AG04450 (cell line): Measurements from ENCODE around the gene NAMPT. TPM values are rescaled to one million over a fixed set of nuclear protein-coding genes. Genes with fewer than 3 reads are reported as not detected.
"Not testable (repeated sequence)": the region's sequence is repeated elsewhere in the genome, so short reads cannot be mapped to it uniquely, and the experiment has no call there.

Experiments
- CTCF ChIA-PET: fragments of 300-600, 350-600 bp; formaldehyde crosslinking; extraction: SDS; loops from one replicate; lab custom pipeline; 2022; ENCODE audit warnings: antibody characterized with exemption, inconsistent platforms; lab: Charles Lee
- POLR2A ChIA-PET: fragments of 350-600 bp; formaldehyde crosslinking; extraction: SDS; loops from one replicate; lab custom pipeline; 2021; ENCODE audit warnings: antibody characterized with exemption, inconsistent platforms; lab: Yijun Ruan, JAX
- DNase-seq: peaks from one replicate; pipeline ENCODE4 v3.0.0-alpha.2; 2011; ENCODE audit warnings: low read depth, low spot score
- H3K27ac ChIP-seq: one replicate; pipeline ENCODE4 v1.5.1; 2012; ENCODE audit warnings: low read depth, low read length, control low read depth
- H3K27me3 ChIP-seq: one replicate; pipeline ENCODE4 v1.6.0; 2012; ENCODE audit warnings: low read length; ENCODE audit not compliant: control insufficient read depth, insufficient read depth
- H3K4me3 ChIP-seq: 2 replicates; pipeline ENCODE4 v1.5.1; 2011; ENCODE audit warnings: mild to moderate bottlenecking, low read depth, low read length, control low read depth
- H3K9me3 ChIP-seq: 2 replicates; pipeline ENCODE4 v1.5.1; 2012; ENCODE audit warnings: low read length; ENCODE audit not compliant: control insufficient read depth, insufficient read depth
- CTCF ChIP-seq: IDR thresholded peaks from 2 replicates; pipeline ENCODE4 v1.5.1; 2011; ENCODE audit warnings: low read depth, low read length, control low read depth, inconsistent platforms
- polyA plus RNA-seq: library from polyadenylated mRNA; depleted of rRNA; stranded (reverse); fragments of >200 nt; gene quantifications from 2 replicates; pipeline ENCODE4 v1.2.3, GENCODE V29; 2011

Gene NAMPT
- polyA plus RNA-seq, 1 experiment = 37.4 TPM

GRCh38 chr7:106216517-106216922, 68.3 kb downstream of the NAMPT start:
- H3K4me3 ChIP-seq = peak overlapping the region; percentile 40
- CTCF ChIA-PET = interaction anchor here (1.3 kb wide), 2 partner anchors 246 to 248 kb away, joined by 4 read pairs; no protein-coding TSS in a partner anchor

GRCh38 chr7:106215868-106216516, 68.8 kb downstream of the NAMPT start:
- Histone ChIP-seq H3K4me3 (no peak overlapping the region), H3K27me3 (no peaks in the 10 kb centered on the region), H3K27ac (peak overlapping the region; percentile 66), H3K9me3 (no peaks in the 10 kb centered on the region)
- DNase-seq = no peak
- CTCF ChIA-PET = interaction anchor here (1.3 kb wide), 2 partner anchors 247 to 249 kb away, joined by 4 read pairs; no protein-coding TSS in a partner anchor
- TF ChIP-seq CTCF = no peak
- POLR2A ChIA-PET = interaction anchor here (1.2 kb wide), 1 partner anchor 69 kb away, joined by 4 read pairs; the partner anchor contains the start of gene NAMPT

More at GRCh38 chr7:106216517-106216922, 68.3 kb downstream of the NAMPT start:
- POLR2A ChIA-PET = interaction anchor here (0.7 to 1.2 kb wide), 2 partner anchors 68 to 549 kb away, joined by 3 to 4 read pairs; partner anchors contain the start of gene NAMPT
- H3K9me3 ChIP-seq = no peaks in the 10 kb centered on the region
- H3K27ac ChIP-seq = peak overlapping the region; percentile 66
- DNase-seq = peak; percentile 82
- H3K27me3 ChIP-seq = no peaks in the 10 kb centered on the region
- no peak for TF ChIP-seq CTCF

- not testable (repeated sequence) for H3K9me3 ChIP-seq
These were observed 75.8 kb downstream of the NAMPT start for GRCh38 chr7:106208944-106209343.

GRCh38 chr7:106206826-106207541, 77.8 kb downstream of the NAMPT start:
- Histone ChIP-seq H3K27me3 (no peaks in the 10 kb centered on the region), H3K9me3 (peaks cover 8% of the 10 kb centered on the region), H3K27ac (no peak overlapping the region), H3K4me3 (no peak overlapping the region)
- no peak for DNase-seq
- no peak for TF ChIP-seq CTCF
- ChIA-PET POLR2A (no interaction called here), CTCF (interaction anchor here (0.7 kb wide), 1 partner anchor 30 kb away, joined by 3 read pairs; no protein-coding TSS in a partner anchor)

More at GRCh38 chr7:106208944-106209343, 75.8 kb downstream of the NAMPT start:
- H3K4me3 ChIP-seq, DNase-seq, POLR2A ChIA-PET, H3K27ac ChIP-seq, H3K27me3 ChIP-seq, CTCF ChIA-PET: not testable (repeated sequence)

- Histone ChIP-seq H3K4me3 (no peak overlapping the region), H3K9me3 (peaks cover 8% of the 10 kb centered on the region), H3K27me3 (no peaks in the 10 kb centered on the region), H3K27ac (no peak overlapping the region)
- no peak for TF ChIP-seq CTCF
- POLR2A ChIA-PET = no interaction called here
- CTCF ChIA-PET = no interaction called here
- DNase-seq = no peak
These were observed 79.1 kb downstream of the NAMPT start for GRCh38 chr7:106205621-106206222.
